Measurements from ENCODE around the gene AOPEP.

Gene AOPEP

DNA sequence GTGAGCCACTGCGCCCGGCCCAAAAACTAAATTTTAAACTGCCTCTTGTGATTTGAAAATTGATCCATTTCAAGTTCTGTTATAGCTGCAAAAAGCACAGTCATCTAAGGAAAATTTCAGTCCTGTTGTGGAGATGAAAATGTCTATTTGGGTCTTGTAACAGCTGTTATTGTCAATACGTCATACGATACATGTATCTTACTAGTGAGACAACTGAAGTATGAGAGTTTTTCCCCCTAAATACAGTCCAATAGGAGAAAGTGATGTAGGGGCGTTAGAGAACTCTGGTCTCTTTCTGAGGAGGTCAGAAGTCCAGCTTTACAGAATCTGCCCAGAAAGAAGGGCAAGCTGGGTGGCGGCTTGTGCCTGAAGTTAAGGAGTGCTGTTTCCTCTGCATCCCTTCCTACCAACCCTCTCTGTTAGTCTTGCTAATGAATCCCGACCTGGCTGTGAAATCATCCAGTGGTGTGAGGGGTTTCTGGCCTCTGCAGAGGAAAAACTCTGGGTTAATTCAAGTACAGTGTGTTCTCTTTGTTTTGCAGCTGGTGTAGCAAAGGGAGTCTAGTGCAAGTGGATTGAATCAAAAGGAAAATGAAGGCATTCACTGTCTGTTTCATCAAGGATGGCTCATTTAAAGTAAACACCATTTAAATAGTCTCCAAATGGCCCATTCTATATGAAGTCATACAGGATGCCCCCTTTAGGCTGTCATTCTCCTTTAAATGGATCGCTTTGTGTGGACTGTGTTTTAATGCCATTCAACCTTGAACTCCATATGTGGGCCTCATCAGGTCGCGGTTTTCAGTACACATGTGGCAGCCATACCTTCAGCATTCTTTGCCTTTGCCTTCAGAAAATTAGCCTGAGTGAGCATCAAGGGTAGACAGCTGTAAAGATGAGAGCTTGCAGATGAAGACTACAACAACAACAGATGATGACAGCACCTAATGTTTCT is 59.0 kb downstream of the AOPEP start:
- intact Hi-C loops (cut with DNase I) = loop anchor here (10.0 kb wide), 2 partner anchors 101 to 119 kb away; no protein-coding TSS in a partner anchor
- no peak for DNase-seq

DNA sequence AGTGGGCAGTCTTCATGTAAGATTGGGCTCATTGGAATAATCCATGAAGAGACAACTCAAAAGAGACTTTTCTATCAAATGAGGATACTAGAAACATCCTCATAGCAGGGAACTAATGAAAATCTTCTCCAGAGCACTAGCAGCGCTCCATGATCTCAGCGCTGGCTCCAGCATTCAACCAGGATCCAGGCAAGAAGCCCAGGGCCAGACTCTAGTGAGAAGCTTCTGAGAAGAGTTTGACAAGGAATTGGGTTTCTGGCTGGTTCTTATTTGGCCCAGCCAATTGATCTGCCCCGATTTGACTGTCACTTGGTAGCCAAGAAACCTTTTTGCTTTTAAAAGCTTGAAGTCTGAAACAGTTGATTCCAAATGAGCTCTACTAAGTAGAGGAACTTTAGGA is 60.1 kb downstream of the AOPEP start:
- intact Hi-C loops (cut with DNase I) = loop anchor here (10.0 kb wide), 2 partner anchors 102 to 118 kb away; no protein-coding TSS in a partner anchor

DNA sequence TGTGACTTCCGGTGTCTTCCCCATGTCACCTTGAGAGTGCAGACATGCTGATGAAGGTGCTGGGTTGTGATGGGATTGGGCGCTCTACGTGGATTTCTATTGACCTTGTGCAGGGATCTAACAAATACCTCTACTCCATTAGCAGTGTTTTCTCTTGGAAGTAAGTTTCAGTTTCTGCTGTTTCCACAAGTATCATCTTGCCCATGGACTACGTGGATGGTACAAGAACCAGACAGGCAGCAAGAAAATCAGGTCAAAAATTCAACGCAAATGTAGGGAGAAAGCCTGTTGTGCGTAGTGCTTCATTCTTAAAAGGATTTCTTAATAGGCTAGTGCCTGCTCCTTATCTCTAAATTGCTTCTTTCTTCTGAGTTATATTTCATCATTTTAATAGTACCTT is 60.8 kb downstream of the AOPEP start:
- intact Hi-C loops (cut with DNase I) = loop anchor here (10.0 kb wide), 2 partner anchors 102 to 118 kb away; no protein-coding TSS in a partner anchor
- no peak for DNase-seq

More for the DNA sequence above, 60.1 kb downstream of the AOPEP start:
- no peak for DNase-seq

DNA sequence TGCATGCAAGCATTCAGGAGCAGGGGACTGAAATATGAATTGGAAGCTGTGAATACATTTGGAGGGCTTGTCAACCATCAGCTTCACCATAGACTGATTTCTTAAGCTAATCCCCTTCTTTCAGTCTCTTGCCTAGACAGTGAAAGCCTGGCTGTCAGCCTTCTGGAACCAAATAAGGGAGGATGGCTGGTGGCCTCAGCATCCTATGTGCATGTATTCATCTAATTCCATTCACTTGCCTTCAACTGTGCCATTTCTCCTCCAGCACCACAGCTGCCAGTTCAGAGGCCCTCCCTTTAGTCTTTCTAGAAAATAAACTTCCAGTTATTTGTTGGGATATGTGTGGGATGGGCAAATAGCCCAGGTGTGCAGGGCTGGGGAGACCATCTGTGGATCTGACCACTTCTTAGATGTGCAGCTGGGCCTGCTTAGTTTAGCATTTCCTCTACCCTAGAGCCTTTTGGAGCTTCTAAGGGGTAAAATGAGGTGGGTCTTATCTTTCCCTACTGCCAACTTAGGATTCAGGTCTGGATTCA is 62.1 kb downstream of the AOPEP start:
- intact Hi-C loops (cut with DNase I) = loop anchor here (10.0 kb wide), 2 partner anchors 104 to 116 kb away; no protein-coding TSS in a partner anchor
- no peak for DNase-seq

DNA sequence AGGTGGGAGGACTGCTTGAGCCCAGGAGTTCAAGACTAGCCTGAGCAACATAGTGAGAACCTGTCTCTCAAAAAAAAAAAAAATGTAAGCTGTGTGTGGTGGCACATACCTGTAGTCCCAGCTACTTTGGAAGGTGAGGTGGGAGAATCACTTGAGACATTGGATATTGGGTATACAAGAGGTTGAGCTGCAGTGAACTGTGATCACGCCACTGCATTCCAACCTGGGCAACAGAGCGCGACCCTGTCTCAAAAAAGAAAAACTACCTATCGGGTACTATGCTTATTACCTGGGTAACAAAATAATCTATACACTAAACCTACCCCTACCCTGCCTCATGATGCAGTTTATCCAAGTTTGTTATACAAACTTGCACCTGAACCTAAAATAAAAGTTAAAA is 64.9 kb downstream of the AOPEP start:
- intact Hi-C loops (cut with DNase I) = no loop called here
- DNase-seq = no peak

DNA sequence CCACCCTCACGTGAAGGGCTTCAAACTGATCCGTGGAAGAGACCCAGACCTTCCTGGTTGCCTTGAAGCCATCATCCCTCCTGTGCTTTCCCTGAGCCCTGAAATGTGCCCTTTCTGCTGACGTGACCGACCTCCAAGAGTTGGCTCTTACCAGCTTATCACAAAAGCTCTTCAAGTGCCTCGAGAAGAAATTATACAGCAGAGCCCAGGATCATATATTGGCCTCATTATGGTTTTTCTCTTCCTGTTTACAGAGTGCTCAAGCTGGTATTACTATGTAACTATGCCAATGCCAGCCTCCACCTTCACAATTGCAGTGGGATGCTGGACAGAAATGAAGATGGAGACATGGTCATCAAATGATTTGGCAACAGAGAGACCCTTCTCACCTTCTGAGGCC is 66.0 kb downstream of the AOPEP start:
- no peak for DNase-seq
- intact Hi-C loops (cut with DNase I) = no loop called here

DNA sequence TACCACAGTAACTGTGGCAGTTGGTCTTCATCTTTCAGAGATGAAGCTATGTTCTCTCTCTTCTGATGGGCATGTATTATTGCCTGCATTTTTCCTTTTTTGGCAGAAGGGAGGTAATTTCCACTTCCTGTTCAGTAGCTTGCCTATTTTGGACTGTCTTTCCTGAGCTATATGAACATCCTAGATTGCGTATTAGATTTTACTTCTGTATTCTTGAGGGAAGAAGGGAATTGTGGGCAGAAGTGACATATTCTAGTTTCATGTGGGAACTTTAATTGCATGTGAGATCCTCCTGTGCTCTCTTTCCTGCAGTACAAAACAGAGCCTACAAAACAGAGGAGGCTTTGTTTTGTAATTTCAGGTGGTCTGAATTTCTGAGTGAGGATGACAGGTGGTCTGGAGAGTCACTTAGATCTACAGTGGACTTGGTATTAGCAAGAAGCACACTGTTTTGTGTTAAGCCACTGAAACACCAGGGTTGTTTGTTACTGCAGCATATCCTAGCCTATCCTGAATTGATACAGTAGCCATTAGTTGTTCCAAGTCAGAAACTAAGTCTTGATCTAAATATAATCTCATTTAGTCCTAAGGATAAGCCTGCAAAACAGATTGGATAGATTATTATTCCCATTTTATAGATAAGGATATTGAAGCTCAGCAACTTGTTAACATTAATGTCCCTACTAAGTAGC is 68.1 kb downstream of the AOPEP start:
- DNase-seq = no peak
- intact Hi-C loops (cut with DNase I) = no loop called here

DNA sequence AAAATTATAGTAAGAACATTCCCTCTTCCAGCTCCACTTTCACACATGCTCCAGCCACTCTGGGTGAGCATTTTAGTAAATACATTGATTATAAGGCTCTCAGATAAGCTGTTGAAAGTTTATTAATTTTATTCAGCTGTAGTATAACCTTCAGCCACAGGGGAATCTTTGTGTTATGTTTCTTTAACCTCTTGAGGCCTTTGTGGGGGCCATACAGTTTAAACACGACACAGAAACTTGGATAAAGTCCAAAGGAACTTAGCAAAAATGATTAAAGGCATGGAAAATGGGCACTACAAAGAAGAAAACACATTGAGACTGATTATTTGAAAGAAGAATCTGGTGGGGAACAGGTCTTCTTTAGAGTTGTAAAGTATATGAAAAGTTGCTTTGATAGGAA is 70.2 kb downstream of the AOPEP start:
- intact Hi-C loops (cut with DNase I) = no loop called here
- no peak for DNase-seq

DNA sequence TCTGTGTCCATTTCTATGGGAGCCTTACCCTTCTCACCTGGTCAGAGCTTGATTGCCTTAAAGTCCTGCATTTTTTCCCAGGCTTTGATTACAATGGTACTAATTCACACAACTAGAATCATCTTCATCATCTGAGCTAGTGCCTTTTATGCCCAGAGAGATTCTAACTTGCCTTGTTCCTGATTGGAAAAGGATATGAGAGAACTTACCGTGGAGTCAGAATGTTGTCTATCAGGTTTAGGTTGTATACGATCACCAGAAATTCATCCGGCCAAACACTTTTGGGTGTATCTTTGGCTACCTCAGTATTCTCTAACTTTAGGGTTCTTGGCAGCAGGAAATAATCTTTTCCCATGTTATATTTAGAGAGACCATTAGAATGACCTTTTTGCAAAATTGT is 71.7 kb downstream of the AOPEP start:
- intact Hi-C loops (cut with DNase I) = no loop called here
- no peak for DNase-seq

DNA sequence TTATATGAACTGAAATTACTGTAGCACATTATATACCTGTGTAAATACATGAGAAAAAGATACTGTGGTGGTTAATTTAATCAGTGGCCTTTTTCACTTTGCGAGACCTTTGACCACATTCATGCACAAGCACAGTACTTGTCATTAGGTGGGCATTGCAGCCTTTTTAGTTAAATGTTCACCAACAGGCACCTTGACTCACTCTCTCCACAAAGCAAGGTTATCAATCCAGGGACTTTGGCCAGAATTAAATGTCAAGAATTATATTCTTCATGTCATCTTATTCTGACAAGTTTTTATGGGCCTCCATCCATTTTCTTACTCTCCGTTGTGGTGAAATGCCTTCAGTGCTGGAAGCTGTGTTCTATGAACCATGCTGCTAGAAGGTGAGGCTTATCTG is 72.2 kb downstream of the AOPEP start:
- intact Hi-C loops (cut with DNase I) = no loop called here

DNA sequence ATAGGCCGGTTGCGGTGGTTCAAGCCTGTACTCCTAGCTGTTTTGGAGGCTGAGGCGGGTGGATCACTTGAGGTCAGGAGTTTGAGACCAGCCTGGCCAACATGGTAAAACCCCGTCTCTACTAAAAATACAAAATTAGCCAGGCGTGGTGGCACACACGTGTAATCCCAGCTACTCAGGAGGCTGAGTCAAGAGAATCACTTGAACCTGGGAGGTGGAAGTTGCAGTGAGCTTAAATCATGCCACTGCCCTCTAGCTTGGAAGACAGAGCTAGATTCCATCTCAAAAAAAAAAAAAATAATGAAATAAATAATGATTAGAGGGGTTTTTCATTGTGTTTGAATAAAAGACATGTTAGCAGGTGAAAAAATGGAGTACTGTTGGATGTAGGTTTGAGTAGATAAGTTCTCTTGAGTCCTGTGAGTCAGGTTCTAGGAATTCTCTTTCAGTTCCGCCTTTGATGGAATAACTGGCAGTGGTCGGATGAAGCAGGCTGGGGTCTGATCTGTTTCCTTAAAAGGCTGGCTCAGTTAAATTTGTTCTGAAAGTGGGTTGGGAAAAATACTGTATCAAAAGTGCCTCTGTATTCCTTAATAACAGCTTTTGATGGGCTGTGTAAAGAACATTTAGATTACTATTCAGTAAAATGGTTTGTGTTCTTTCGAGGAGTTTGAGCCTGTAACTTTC is 73.2 kb downstream of the AOPEP start:
- DNase-seq = no peak
- intact Hi-C loops (cut with DNase I) = loop anchor here (10.0 kb wide), 1 partner anchor 65 kb away; no protein-coding TSS in a partner anchor

More for the DNA sequence above, 72.2 kb downstream of the AOPEP start:
- no peak for DNase-seq

DNA sequence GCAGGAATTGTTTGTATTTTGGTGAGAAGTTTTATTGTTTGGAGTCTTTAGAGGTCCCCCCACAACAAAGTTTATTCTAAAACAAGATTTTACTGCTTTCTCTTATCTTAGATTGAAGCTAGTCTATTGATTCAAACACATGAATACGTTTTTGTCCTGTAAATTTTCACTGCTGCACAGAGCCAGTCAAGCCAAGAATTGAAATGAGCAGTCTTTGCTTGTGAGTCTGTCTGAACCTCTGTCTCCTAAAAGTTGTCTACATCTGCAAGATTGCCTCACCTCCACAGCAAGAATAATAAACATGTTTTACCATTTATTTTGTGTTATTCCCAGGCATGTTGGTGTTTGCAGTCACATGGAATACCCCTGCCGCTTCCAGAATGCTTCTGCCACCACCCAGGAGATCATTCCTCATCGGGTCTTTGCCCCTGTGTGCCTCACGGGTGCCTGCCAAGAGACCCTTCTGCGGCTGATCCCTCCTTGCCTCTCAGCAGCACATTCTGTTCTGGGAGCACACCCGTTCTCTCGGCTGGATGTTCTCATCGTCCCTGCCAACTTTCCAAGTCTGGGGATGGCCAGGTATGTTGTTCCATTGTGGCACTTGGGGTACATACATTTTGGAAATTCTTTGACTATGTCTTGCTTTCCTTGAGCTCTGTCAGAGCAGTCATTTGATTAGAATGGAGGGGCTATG is 74.1 kb downstream of the AOPEP start:
- no peak for DNase-seq
- intact Hi-C loops (cut with DNase I) = loop anchor here (10.0 kb wide), 1 partner anchor 64 kb away; no protein-coding TSS in a partner anchor

DNA sequence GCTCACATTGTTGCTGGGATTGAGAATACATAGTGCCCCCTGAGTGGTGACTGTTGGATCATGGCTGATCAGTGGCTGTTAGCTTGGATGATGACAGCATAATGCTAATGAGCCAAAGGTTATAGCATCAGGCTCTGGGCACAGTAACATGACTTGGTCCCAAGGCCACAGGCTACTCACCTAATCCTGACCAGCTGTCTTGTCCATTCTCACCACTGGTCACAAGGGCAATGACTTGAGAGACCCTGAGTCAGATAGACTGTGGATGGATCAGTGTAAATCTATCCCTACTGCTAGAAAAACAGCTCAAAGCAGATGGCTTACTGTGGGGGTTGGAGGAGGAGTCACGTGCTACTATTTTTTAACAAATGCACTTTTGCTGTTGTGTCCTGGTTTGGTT is 74.7 kb downstream of the AOPEP start:
- intact Hi-C loops (cut with DNase I) = loop anchor here (10.0 kb wide), 1 partner anchor 64 kb away; no protein-coding TSS in a partner anchor
- DNase-seq = no peak

DNA sequence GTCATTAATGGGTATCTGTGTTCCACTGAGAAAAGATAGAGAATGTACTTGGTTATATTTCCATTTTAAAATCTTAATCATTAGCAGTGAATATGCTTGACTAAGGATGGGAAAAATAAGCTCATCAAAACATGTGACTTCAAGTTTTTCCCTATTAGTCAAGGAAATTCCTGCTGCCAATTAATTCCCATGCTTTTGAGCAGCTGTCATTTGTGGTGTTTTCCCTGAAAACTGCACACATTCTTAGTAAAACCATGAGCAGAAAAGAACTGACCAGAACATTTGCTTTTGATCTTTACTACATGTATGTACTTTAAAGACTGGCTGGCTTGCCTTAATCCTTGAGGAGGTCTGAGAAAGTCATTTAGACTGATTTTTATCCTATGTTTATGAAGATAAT is 75.2 kb downstream of the AOPEP start:
- DNase-seq = no peak
- intact Hi-C loops (cut with DNase I) = loop anchor here (10.0 kb wide), 1 partner anchor 63 kb away; no protein-coding TSS in a partner anchor

DNA sequence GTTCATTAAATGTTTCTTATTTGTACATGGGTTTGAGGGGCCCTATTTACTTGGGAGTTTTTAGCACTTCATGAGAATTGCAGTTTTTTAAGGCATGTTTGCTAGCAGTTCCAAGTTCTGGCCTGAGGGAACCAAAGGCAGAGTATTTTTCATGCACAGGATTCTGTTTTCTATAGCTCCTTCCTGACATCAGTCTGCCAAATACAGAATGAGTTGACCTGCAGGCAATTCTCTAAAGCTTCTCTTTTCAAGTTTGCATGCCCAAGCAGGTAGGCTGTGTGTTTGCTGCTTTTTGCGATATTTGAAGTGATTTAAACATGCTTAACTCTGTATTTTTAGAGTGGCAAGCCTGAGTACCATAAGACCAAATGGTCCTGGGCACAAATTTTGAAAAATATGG is 75.8 kb downstream of the AOPEP start:
- intact Hi-C loops (cut with DNase I) = loop anchor here (10.0 kb wide), 1 partner anchor 63 kb away; no protein-coding TSS in a partner anchor
- DNase-seq = no peak

DNA sequence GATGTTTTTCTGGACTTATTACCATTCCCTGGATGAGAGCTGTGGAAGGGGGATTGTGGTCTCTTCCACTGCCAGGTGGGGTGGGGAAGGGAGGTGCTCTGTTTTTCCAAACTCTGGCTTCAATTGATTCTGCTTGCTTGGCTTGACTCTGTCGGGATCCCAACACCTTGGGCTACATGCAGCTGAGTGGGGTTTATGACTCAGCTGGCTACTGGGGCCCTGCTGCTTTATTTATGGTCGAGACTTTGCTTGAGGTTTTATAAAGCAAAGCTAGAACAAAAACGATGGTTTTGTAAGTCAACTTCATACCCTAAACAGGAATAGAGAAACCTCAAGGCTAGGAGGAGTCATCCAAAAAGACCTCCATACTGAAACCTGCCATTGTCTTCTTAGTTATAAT is 76.3 kb downstream of the AOPEP start:
- no peak for DNase-seq
- intact Hi-C loops (cut with DNase I) = loop anchor here (10.0 kb wide), 1 partner anchor 62 kb away; no protein-coding TSS in a partner anchor

DNA sequence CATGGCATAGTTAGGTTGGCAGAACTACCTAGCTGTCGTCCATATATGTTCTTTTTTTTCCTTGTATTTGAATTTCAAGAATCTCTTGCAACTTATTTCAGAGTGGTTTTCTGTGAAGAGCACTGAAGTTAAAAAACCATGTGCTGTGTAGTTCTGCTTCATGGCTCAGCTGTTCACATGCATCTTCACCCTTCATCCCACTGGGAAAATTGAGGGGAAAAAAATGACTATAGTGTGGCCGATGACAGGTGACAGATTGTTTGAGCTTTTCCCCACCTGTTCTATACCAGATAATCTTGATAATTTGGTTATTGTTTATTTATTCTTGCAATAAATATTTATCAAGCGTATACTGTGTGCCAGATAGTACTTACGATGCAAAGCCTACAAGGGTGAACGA is 77.8 kb downstream of the AOPEP start:
- intact Hi-C loops (cut with DNase I) = loop anchor here (10.0 kb wide), 1 partner anchor 60 kb away; no protein-coding TSS in a partner anchor
- DNase-seq = no peak

DNA sequence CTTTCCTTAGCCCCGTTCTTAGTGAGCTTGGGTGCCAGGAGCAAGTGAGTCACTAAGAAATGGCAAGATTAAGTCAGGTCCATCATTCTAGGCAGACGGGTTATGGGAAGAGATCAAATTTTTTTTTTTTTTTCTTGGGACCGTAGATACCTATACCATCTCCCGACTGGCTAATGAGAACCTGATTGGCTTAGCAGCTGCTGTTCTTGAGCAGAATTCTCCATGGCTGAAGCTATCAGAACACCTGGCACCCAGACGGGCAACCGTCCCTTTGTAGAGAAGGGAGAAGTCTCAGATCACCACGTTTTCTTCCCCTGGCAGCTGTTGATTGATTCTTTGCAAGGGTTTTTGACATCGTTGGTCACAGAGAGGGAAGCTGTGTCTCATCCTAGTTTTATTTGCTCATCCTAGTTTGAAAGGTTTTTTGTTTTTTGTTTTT is 78.6 kb downstream of the AOPEP start:
- intact Hi-C loops (cut with DNase I) = loop anchor here (10.0 kb wide), 1 partner anchor 60 kb away; no protein-coding TSS in a partner anchor

DNA sequence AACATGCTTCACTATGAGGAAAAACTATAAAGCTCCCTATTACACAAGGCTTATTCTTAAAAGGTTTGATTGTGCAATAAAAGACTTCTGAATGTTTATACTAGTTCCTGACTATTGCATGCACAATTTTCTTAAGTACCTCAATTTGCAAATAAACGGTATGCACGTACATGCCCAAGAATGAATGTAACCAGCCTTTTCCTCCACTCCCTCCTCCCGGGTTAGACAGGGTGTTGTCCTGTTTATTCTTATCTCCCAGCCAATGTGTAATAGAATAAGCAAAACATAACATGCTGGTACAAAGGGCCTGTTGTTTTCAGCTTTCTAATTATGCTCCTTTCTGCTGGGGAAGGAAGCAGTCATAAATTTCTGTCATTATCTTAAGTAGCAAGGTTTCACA is 79.1 kb downstream of the AOPEP start:
- intact Hi-C loops (cut with DNase I) = loop anchor here (10.0 kb wide), 1 partner anchor 59 kb away; no protein-coding TSS in a partner anchor
- DNase-seq = no peak

More for the DNA sequence above, 78.6 kb downstream of the AOPEP start:
- DNase-seq = no peak
